T-helper 2 cell treated with Interferon-gamma antibody and Interleukin-4, amounts not matched to agents 5 μg/mL and 100 μg/mL, for 36 hours (primary cell): ENCODE results near the gene SSB.
"Not testable (repeated sequence)": the region's sequence is repeated elsewhere in the genome, so short reads cannot be mapped to it uniquely, and the experiment has no call there.

ENCODE experiments used
- DNase-seq: peaks from one replicate; pipeline ENCODE4 v3.0.0; 2021; ENCODE audit warnings: low spot score
- H3K27ac Mint-ChIP-seq: one replicate; pipeline ENCODE4 v1.8.0; 2021; ENCODE audit warnings: mild to moderate bottlenecking, mixed read lengths
- H3K27me3 Mint-ChIP-seq: one replicate; pipeline ENCODE4 v1.8.0; 2021; ENCODE audit warnings: low read depth, mixed read lengths
- H3K36me3 Mint-ChIP-seq: one replicate; pipeline ENCODE4 v1.8.0; 2021; ENCODE audit warnings: low read depth, mixed read lengths
- H3K4me1 Mint-ChIP-seq: one replicate; pipeline ENCODE4 v1.8.0; 2021; ENCODE audit warnings: low read depth, mixed read lengths
- H3K4me3 Mint-ChIP-seq: one replicate; pipeline ENCODE4 v1.8.0; 2022; ENCODE audit warnings: mild to moderate bottlenecking, moderate library complexity, mixed read lengths
- H3K9me3 Mint-ChIP-seq: one replicate; pipeline ENCODE4 v1.8.0; 2021; ENCODE audit warnings: mixed read lengths

Gene SSB

GRCh38 chr2:169798718-169799592 lies at the start of gene SSB:
Gene SSB (plus strand): TSS chr2:169798871. CDS start chr2:169800961, 2,090 bp downstream.
- Mint-ChIP-seq H3K27ac (peak within 1 kb of the TSS; percentile 87), H3K9me3 (no peaks in the 10 kb centered on the region), H3K36me3 (peaks cover 14% of the 10 kb centered on the region), H3K4me3 (peak within 1 kb of the TSS; percentile 89), H3K27me3 (peaks cover 12% of the 10 kb centered on the region), H3K4me1 (peaks cover 21% of the 10 kb centered on the region)
- DNase-seq: peak; percentile 93

- Mint-ChIP-seq H3K27me3 (no peaks in the 10 kb centered on the region), H3K4me3 (no peak overlapping the region), H3K36me3 (no peaks in the 10 kb centered on the region)
These were observed 45.9 kb upstream of the SSB start for GRCh38 chr2:169752752-169753151.

GRCh38 chr2:169755083-169755870 lies 43.4 kb upstream of the SSB start:
- no peaks in the 10 kb centered on the region for H3K36me3 Mint-ChIP-seq
- H3K4me1 Mint-ChIP-seq: no peaks in the 10 kb centered on the region
- H3K4me3 Mint-ChIP-seq: no peak overlapping the region
- no peak for DNase-seq
- no peak overlapping the region for H3K27ac Mint-ChIP-seq
- no peaks in the 10 kb centered on the region for H3K27me3 Mint-ChIP-seq
- no peaks in the 10 kb centered on the region for H3K9me3 Mint-ChIP-seq

More at GRCh38 chr2:169752752-169753151, 45.9 kb upstream of the SSB start:
- no peak for DNase-seq
- no peaks in the 10 kb centered on the region for H3K4me1 Mint-ChIP-seq
- H3K9me3 Mint-ChIP-seq: no peaks in the 10 kb centered on the region
- H3K27ac Mint-ChIP-seq: no peak overlapping the region

GRCh38 chr2:169756342-169756741 lies 42.3 kb upstream of the SSB start:
- DNase-seq: no peak
- peaks cover 3% of the 10 kb centered on the region for H3K4me1 Mint-ChIP-seq
- no peak overlapping the region for H3K27ac Mint-ChIP-seq
- H3K9me3 Mint-ChIP-seq: no peaks in the 10 kb centered on the region
- H3K36me3 Mint-ChIP-seq: no peaks in the 10 kb centered on the region
- H3K4me3 Mint-ChIP-seq: no peak overlapping the region
- H3K27me3 Mint-ChIP-seq: no peaks in the 10 kb centered on the region

- Mint-ChIP-seq H3K36me3 (no peaks in the 10 kb centered on the region), H3K27ac (no peak overlapping the region), H3K27me3 (no peaks in the 10 kb centered on the region), H3K4me3 (no peak overlapping the region), H3K9me3 (no peaks in the 10 kb centered on the region), H3K4me1 (peaks cover 12% of the 10 kb centered on the region)
- DNase-seq: no peak
These were observed 41.3 kb upstream of the SSB start for GRCh38 chr2:169757356-169757755.

GRCh38 chr2:169757778-169758177 lies 40.9 kb upstream of the SSB start:
- Mint-ChIP-seq H3K27ac (no peak overlapping the region), H3K27me3 (no peaks in the 10 kb centered on the region), H3K4me1 (peaks cover 12% of the 10 kb centered on the region), H3K4me3 (no peak overlapping the region), H3K36me3 (no peaks in the 10 kb centered on the region), H3K9me3 (no peaks in the 10 kb centered on the region)
- no peak for DNase-seq

GRCh38 chr2:169759987-169760386 lies 38.7 kb upstream of the SSB start:
- no peak overlapping the region for H3K4me3 Mint-ChIP-seq
- no peak overlapping the region for H3K27ac Mint-ChIP-seq
- H3K4me1 Mint-ChIP-seq: peaks cover 12% of the 10 kb centered on the region
- H3K36me3 Mint-ChIP-seq: no peaks in the 10 kb centered on the region
- no peak for DNase-seq
- H3K27me3 Mint-ChIP-seq: no peaks in the 10 kb centered on the region
- H3K9me3 Mint-ChIP-seq: no peaks in the 10 kb centered on the region

- H3K27me3 Mint-ChIP-seq, H3K36me3 Mint-ChIP-seq, DNase-seq, H3K4me3 Mint-ChIP-seq, H3K27ac Mint-ChIP-seq, H3K9me3 Mint-ChIP-seq: not testable (repeated sequence)
- peaks cover 12% of the 10 kb centered on the region for H3K4me1 Mint-ChIP-seq
These were observed 37.9 kb upstream of the SSB start for GRCh38 chr2:169760798-169761197.

- no peaks in the 10 kb centered on the region for H3K9me3 Mint-ChIP-seq
- H3K27me3 Mint-ChIP-seq: peaks cover under 1% of the 10 kb centered on the region
- H3K27ac Mint-ChIP-seq: no peak overlapping the region
- no peak for DNase-seq
- peak overlapping the region; percentile 7 for H3K4me3 Mint-ChIP-seq
- H3K4me1 Mint-ChIP-seq: peaks cover 12% of the 10 kb centered on the region
- no peaks in the 10 kb centered on the region for H3K36me3 Mint-ChIP-seq
These were observed 37.3 kb upstream of the SSB start for GRCh38 chr2:169761251-169761969.

- no peaks in the 10 kb centered on the region for H3K36me3 Mint-ChIP-seq
- H3K4me1 Mint-ChIP-seq: peaks cover 12% of the 10 kb centered on the region
- DNase-seq: no peak
- peaks cover 3% of the 10 kb centered on the region for H3K27me3 Mint-ChIP-seq
- no peak overlapping the region for H3K4me3 Mint-ChIP-seq
- H3K27ac Mint-ChIP-seq: no peak overlapping the region
- H3K9me3 Mint-ChIP-seq: no peaks in the 10 kb centered on the region
These were observed 36.7 kb upstream of the SSB start for GRCh38 chr2:169761970-169762292.

GRCh38 chr2:169765523-169765922 lies 33.1 kb upstream of the SSB start:
- H3K4me3 Mint-ChIP-seq: no peak overlapping the region
- H3K27me3 Mint-ChIP-seq: peaks cover 21% of the 10 kb centered on the region
- H3K4me1 Mint-ChIP-seq: peaks cover 16% of the 10 kb centered on the region
- no peak overlapping the region for H3K27ac Mint-ChIP-seq
- no peaks in the 10 kb centered on the region for H3K36me3 Mint-ChIP-seq
- no peak for DNase-seq
- no peaks in the 10 kb centered on the region for H3K9me3 Mint-ChIP-seq

- Mint-ChIP-seq H3K9me3 (no peaks in the 10 kb centered on the region), H3K4me3 (peak overlapping the region; percentile 36), H3K27ac (no peak overlapping the region)
These were observed 31.3 kb upstream of the SSB start for GRCh38 chr2:169767243-169767888.

GRCh38 chr2:169768262-169768995 lies 30.2 kb upstream of the SSB start:
- peaks cover 21% of the 10 kb centered on the region for H3K27me3 Mint-ChIP-seq
- H3K27ac Mint-ChIP-seq: no peak overlapping the region
- no peaks in the 10 kb centered on the region for H3K9me3 Mint-ChIP-seq
- no peak for DNase-seq
- peak overlapping the region; percentile 79 for H3K4me3 Mint-ChIP-seq
- H3K36me3 Mint-ChIP-seq: no peaks in the 10 kb centered on the region
- peaks cover 6% of the 10 kb centered on the region for H3K4me1 Mint-ChIP-seq

More at GRCh38 chr2:169767243-169767888, 31.3 kb upstream of the SSB start:
- Mint-ChIP-seq H3K36me3 (no peaks in the 10 kb centered on the region), H3K27me3 (peaks cover 21% of the 10 kb centered on the region), H3K4me1 (peaks cover 6% of the 10 kb centered on the region)
- DNase-seq: peak; percentile 36
